Measurements from ENCODE around the gene RHD.
"Not testable (repeated sequence)": the region's sequence is repeated elsewhere in the genome, so short reads cannot be mapped to it uniquely, and the experiment has no call there.

DNA sequence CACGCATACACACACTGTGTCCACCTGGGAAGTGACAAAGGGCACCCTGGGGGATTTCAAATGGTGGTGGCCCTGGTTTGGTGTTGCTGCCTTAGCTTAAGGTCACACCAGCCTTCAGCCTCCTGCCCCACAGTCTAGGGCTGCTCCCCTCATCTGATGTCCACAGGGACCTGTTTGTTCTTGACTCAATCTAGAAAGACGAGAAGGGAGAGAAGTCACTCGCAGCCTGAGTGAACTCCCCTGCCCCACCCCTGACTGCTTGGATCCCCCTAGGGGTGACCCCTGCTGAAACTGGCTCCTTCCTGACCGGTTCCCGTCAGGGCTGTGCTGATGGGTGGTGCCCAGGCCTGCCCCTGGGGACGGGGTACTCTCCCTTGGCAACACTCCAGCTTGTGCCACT lies 14.9 kb downstream of the RHD start:
- TF ChIP-seq, protein P1, sequence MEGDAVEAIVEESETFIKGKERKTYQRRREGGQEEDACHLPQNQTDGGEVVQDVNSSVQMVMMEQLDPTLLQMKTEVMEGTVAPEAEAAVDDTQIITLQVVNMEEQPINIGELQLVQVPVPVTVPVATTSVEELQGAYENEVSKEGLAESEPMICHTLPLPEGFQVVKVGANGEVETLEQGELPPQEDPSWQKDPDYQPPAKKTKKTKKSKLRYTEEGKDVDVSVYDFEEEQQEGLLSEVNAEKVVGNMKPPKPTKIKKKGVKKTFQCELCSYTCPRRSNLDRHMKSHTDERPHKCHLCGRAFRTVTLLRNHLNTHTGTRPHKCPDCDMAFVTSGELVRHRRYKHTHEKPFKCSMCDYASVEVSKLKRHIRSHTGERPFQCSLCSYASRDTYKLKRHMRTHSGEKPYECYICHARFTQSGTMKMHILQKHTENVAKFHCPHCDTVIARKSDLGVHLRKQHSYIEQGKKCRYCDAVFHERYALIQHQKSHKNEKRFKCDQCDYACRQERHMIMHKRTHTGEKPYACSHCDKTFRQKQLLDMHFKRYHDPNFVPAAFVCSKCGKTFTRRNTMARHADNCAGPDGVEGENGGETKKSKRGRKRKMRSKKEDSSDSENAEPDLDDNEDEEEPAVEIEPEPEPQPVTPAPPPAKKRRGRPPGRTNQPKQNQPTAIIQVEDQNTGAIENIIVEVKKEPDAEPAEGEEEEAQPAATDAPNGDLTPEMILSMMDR (conservative IDR thresholded peaks at IDR 0.05; ENCODE audit: low read depth in 2 of 2): not testable (repeated sequence)
- not testable (repeated sequence) for TF ChIP-seq EZH2phosphoT487 (IDR thresholded peaks at IDR 0.05; ENCODE audit: unreplicated experiment); EZH2 (IDR thresholded peaks at IDR 0.05; ENCODE audit: low read depth, unreplicated experiment); POLR2AphosphoS5 (IDR thresholded peaks at IDR 0.05; ENCODE audit: low read depth); NANOG (IDR thresholded peaks at IDR 0.05; ENCODE audit: borderline replicate concordance)

Measured in GM23338 (cell line).